Vagina (tissue), 2 donors: Measurements from ENCODE around the gene APBA3.

ENCODE experiments used
- POLR2A ChIP-seq, 2 donors: fragments of 450-650 bp; IDR thresholded peaks; one replicate each; pipeline ENCODE4 v1.6.1; 2017; ENCODE audit warnings: antibody characterized with exemption in 2 of 2, mild to moderate bottlenecking in 2 of 2, moderate library complexity in 2 of 2
- POLR2AphosphoS5 ChIP-seq, 2 donors: sonication (generic); formaldehyde crosslinking; IDR thresholded peaks; one replicate each; pipeline ENCODE4 v1.9.0; 2017; ENCODE audit warnings: antibody characterized with exemption in 2 of 2, mild to moderate bottlenecking in 2 of 2, low read depth in 1 of 2; ENCODE audit not compliant: insufficient read depth in 1 of 2
- TF ChIP-seq, protein P1 (sequence below), 3 experiments: fragments of 450-650 bp in 2 of 3; fragments of 200-600 bp in 1 of 3; sonication (generic) in 1 of 3; IDR thresholded peaks; one replicate each; pipeline ENCODE4 v1.5.1; 2017 to 2019; ENCODE audit warnings: antibody characterized with exemption in 3 of 3, mild to moderate bottlenecking in 2 of 3, moderate library complexity in 2 of 3

DNA sequence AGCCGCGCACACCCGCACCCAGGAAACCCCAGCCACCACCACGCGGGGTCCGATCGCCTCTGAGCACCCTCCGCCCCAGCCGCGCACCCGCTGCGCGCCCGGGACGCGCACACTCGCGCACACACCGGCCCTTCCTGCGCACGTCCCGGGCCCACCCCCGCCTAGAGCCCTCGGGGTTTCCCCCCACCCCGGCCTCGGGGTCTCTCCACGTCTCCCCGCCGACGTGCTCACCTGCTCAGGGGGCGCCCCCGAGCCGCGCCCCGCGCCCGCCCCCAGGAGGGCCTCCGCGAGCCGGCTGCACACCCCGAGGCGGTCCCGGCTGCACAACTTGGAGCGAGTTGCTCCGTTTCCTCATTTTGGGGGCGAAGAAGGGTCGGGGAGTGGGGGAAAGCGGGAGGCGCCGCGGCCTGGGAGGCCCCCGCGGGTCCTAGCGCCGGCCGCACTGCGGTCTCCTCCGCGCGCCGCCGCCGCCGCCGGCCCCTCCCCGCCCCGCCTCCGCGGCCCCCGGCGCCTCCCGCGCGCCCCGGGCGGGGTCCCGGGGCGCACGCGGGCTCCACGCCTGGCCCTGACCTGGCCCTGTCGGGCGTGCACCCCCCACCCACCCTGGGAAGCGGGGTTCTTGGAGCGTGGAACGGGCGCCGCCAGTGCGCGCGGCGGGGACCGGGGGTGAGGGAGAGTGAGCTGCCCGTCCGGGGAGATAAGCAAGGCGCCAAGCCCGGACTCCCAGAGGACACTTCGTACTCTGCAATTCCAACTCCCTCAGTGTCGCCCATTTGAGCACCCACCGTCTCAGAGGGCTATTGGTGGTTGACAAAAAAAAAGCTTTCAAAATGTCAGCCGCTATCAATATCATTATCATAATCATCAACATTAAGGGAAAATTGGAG, 24.7 kb upstream of the APBA3 start, which contains the start of gene MATK:
- TF ChIP-seq, protein P1, sequence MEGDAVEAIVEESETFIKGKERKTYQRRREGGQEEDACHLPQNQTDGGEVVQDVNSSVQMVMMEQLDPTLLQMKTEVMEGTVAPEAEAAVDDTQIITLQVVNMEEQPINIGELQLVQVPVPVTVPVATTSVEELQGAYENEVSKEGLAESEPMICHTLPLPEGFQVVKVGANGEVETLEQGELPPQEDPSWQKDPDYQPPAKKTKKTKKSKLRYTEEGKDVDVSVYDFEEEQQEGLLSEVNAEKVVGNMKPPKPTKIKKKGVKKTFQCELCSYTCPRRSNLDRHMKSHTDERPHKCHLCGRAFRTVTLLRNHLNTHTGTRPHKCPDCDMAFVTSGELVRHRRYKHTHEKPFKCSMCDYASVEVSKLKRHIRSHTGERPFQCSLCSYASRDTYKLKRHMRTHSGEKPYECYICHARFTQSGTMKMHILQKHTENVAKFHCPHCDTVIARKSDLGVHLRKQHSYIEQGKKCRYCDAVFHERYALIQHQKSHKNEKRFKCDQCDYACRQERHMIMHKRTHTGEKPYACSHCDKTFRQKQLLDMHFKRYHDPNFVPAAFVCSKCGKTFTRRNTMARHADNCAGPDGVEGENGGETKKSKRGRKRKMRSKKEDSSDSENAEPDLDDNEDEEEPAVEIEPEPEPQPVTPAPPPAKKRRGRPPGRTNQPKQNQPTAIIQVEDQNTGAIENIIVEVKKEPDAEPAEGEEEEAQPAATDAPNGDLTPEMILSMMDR (IDR thresholded peaks at IDR 0.05) = no peak
- TF ChIP-seq POLR2AphosphoS5 (IDR thresholded peaks at IDR 0.05; ENCODE audit: insufficient read depth in 1 of 2, low read depth in 1 of 2) (no peak), POLR2A (IDR thresholded peaks at IDR 0.05) (no peak)
